ENCODE data around the gene FSTL4.

The FSTL4 gene

DNA sequence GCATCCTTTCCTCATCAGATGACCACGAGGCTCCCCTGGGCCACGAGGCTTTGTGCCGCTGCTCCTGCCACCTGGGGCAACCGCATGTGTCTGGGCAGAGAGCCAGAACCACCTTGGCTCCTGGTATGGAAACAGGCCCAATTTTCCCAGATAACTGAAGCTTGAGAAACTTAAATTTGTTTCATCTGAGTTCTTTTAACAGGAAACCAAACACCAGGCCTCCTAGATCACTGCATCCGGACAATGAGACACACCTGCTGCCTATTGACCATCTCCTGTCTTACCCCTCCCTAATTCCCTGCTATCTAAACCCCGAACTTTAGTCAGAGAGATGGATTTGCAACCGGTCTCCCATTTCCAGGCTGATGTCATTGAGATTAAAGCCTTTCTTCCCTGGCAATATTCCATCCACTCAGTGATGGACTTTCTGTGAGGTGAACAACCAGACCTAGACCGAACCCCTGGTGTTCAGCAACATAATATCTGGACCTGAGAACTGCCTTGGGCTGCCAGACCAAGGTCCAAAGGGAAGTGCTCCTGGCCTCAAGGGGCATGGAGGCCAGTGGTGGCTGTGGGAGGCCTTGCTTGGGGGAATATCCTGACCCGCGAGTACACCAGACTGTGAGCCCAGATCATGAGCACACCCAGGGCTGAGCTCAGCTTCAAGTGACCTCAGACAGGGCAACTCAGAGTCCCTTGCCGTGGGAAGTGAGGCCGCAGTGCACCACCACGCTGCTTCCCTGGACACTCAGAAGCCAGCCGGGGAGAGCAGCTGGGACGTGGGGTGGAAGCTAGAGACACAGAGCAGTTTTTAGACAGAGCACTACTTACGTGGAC, 360.8 kb downstream of the FSTL4 start:
- DNase-seq: no peak

DNA sequence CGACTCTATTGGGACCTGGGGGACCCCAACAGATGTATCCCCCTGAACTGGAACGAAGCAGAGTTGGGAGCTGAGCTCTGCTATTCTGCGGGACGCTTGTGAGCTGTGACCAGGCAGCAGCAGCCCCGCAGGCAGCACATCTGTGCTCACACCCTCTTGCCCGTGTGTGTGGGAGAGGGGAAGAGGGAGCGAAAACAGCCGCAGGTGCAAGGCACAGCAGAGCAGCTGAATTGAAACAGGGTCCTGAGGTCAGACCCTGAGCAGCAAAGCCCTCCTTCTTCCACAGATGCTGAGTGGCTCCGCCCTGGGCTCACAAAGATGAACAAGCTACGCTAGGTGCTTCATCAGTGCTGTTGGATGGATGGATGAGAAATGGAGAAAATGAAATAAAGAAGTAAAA, 361.8 kb downstream of the FSTL4 start:
- DNase-seq: no peak

DNA sequence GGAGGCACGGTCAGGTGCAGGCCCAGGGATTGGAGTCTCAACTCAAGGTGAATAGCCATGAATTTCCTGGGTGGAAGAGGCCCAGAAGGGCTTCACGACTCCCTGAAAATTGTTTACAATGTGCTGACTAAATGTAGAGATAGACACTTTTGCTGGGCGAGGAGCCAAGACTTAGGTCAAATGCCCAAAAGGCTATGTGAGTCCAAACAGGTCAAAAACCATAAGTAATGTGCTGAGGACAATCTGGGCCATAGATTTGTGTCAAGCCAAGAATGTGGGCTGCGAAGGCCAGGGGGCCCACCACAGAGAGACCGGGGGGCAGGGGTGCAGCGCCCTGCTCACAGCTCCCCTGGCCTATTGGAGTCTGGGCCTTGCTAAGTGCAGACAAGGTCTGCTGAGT, 362.7 kb downstream of the FSTL4 start:
- DNase-seq: no peak

GRCh38 chr5:133247881-133248624, 364.3 kb downstream of the FSTL4 start:
- DNase-seq: no peak

- DNase-seq: no peak
Observed at GRCh38 chr5:133247151-133247709, 365.1 kb downstream of the FSTL4 start.

DNA sequence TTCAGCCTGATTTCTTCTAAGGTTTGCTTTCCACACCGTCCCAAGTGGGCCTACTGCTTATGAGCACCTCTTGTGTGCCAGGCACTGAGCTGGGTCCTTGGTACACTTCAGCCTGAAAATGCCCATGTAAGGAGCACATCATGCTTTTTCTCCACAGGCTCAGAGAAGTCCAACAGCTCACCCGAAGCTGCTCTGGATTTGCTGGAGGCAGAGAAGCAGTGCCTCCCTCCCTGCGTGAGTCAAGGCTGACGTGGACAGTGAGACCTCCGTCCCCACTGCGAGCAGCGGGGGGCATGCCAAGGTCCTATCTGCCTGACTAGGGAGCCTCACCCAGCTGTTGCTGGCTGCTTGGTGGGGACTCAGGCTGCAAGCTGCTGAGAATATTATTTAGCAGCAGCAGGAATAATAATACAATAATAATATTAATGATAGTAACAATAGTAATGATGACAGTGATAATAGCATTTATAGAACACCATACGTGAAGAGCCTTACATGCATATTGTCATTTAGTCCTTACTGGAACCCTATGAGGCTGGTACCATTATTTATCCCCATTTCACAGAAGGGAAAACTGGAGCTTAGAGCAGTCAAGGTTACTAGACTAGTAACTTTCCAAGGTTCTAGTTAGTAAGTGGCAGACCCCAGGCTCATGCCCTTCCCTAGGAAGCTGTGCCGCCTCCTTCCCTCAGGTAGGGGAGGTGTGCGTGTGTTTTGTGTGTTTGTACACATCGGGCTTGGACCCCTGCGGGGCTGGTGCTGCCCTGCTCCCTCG, 365.8 kb downstream of the FSTL4 start:
- no peak for DNase-seq

GRCh38 chr5:133246053-133246370, 366.3 kb downstream of the FSTL4 start:
- no peak for DNase-seq

DNA sequence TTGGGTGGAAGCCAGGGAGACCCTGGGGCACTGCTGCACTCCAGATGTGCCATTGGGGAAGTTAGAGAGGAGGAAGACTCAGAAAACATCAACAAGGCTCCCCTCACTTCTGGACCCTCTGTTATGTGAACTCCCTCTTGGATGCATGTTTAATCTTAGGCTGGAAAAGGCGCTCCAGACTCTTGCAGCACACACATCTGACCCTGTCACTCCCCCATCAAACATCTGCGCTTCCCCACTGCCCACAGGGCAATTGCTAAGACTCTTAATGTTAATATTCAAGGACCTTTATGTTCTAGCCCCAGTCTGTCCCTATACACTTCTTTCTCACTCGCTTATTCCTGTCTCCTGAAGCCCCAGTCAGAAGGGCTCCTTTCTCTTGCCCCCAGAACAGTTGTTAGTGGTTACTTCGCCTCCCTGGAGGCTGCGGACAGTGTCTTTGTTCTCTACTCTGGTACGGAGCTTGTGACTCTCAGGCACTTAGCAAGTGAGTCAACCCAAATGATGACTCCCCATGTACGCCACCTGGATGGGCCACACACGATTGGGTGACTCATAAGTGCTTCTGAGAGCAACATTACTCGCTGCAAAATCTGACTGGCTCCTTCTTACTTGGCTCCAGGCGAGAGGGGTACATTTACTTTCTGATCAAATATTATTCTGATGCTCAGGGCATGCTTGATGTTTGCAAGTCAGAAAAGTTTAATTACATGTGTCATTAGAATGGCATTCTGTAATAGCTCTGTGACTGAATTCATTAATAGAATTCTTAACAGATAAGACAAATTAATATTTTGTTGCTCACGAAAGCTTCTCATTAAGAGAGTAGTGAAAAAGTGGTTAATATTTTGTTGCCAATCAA, 366.9 kb downstream of the FSTL4 start:
- peak; percentile 64 for DNase-seq

DNA sequence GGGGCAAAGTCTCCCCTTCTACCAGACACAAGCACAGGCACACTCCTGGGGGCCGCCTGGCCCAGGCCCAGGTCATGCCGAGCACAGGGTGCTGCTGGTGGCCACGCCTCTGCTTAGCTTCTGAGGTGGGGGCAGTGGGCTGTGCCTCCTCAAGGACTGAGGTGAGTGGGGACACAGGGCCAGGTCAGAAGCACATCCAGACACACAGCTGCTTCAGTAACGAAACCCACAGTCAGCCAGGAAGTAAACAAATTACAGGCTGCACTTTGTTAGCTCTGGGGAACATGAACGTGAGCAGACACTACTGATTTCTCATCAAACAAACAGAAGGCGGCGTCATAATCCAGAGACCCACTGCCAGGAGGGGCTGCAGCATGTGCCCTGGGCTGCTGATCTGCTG, 368.1 kb downstream of the FSTL4 start:
- no peak for DNase-seq

DNA sequence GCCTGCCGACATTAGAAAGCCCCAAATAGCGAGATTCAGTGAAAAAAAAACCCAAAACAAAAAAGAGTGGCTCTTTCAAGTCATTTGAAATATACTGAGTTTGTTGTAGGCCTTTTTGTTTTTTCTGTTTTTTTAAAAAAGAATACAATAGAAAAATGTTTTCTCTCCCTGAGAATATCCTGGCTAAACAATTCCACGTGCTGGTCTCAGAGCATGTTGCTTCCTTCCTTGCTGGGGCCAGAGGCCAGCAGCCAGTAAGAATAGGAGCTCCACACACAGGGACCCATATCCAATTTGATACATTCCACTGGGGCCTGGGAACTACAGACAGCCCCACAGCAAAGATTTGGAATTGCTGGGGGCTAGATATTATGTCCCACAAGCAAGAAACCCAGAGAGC, 369.1 kb downstream of the FSTL4 start:
- DNase-seq: no peak

- no peak for DNase-seq
Observed at GRCh38 chr5:133242221-133242835, 370.0 kb downstream of the FSTL4 start.

DNA sequence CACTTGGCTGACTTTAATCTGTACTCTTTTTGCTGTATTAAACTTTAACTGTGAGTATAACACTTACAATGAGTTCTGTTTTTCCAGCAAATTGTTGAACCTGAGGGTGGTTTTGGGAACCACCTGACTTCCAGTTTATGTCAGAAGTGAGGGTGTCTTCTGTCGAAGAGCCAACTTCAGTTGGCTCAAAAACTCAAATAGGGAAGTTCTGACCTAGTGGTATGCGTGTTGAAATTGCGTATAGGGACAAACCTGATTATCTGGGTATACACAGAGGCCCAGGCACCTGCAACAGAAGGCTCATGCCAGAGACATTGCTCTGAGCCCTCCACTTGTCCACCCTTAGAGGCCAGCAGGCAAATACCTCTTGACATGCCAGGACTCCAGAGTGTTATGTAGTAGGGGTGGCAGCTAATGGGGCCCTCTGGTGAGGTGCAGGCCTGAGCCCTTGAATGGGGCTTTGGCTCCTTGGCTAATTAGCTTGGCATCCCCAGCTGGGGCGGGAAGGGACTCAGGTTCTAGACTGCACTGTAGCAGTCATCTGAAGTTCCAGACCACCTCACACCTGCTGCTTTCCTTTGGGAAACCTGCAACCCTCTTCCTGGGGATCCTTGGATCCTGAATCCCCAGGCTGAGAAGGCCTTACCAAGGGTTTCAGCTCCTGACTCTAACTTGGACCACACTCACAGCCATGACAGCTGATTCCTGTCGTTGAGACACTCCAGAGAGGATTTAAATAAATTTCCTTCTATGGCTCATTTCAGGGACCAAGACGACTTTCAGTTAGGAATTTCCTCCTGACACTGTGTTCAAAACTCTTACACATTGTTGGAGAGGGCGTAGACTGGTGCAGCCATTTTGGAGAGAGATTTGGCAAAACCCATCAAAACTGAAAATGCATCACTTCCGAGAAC, 370.9 kb downstream of the FSTL4 start:
- no peak for DNase-seq

- DNase-seq: peak; percentile 60
Observed at GRCh38 chr5:133240425-133241091, 371.8 kb downstream of the FSTL4 start.

DNA sequence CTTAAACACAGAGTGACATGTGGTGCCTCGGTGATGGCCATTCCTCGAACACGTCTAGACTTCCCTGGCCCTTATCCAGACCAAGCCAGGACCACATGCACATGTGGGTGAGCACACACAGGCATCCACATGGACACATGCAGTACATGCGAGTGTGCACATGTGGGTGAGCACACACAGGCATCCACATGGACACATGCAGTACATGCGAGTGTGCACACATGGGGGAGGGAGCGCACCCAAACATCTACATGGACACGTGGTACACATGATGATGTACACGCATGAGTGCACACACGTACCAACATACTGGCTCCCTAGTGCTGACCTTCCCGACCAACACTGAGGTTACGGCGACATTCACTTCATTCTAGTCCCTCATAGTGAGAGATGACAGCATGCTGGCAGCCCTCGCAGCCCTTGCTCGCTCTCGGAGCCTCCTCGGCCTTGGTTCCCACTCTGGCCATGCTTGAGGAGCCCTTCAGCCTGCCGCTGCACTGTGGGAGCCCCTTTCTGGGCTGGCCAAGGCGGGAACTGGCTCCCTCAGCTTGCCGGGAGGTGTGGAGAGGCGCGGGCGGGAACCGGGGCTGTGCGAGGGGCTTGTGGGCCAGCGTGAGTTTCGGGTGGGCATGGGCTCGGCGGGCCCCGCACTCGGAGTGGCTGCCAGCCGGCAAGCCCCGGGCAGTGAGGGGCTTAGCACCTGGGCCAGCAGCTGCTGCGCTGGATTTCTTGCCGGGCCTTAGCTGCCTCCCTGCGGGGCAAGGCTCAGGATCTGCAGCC, 373.7 kb downstream of the FSTL4 start:
- no peak for DNase-seq

DNA sequence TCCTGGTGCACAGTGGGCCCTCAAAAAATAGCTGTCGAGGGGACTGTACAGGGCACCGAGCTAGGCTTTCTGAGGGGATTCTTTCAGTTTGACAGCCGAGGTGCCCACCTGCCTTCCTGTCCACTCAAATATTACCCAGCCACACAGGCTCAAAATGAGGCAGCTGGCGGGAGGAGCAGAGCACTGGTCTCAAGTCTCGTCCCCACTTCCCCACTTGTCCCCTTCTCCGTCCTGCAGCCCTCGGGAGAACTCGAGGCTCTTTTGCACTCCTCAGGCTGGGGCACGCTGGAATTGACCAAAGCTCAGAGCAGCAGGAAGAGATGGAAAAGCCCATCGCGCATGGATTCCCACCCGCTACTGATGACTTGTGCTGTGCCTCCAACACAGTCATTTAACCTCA, 375.4 kb downstream of the FSTL4 start:
- DNase-seq: no peak

GRCh38 chr5:133236541-133236951, 375.8 kb downstream of the FSTL4 start:
- no peak for DNase-seq

DNA sequence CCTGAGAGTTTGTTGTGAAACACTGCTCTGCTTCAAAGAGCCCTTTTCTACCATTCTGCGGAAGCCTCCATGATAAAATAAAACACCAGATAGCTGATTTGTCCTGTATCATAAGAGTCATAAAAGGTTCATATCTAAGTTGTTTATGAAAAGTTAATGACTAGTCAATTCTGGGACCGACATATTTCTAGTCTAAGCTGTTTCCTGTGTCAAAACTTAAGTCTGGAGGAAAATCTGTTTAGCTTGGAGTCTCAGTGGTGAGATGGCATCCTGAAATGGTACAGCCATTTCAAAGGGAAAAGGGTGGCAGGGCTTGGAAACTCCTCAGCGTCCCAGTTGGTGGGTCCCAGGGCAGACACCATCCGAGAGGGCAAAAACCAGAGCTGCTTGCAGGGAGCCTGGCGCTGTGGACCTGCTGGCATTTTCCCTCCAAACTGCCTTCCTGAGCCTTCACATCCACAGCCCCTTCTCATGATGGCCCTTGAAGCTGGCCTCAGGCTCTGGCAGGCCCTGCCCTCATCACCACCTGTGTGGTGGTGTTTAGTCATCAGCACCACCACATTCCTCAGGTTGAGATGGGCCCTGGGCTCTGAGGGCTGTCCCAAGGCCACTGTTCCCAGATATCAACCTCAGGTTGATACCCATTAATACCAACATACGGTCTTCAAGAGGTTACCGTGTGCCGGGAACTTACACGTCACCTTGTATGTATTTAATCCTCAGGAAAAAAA, 376.5 kb downstream of the FSTL4 start:
- DNase-seq: peak; percentile 35

DNA sequence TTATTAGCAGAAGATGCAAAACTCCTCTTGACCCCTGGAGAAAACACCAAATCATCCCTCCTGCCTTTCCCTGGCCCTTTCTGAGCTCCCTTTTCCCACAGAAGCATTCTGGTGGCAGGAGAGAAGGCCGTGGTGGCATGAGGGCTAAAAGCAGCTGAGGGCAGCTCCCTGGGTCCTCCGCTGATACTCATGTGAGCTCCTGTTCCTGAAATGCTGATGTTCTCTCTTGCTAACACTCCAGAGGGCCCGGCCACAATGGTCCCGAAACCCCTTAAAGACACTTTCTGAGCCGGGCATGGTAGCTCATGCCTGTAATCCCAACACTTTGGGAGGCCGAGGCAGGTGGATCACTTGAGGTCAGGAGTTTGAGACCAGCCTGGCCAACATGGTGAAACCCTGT, 377.4 kb downstream of the FSTL4 start:
- DNase-seq: peak; percentile 25

GRCh38 chr5:133234273-133234672, 378.1 kb downstream of the FSTL4 start:
- peak; percentile 20 for DNase-seq

Measured in activated CD8-positive, alpha-beta memory T cell treated with anti-CD3 and anti-CD28 coated beads, Interleukin-2, amount 50 U/mL, for 48 hours (primary cell).